Bronchial epithelial cell (primary cell): Measurements from ENCODE around the gene FBXO2. TPM values are rescaled to one million over a fixed set of nuclear protein-coding genes. Genes with fewer than 3 reads are reported as not detected.

ENCODE experiments used
- DNase-seq: peaks from one replicate; pipeline ENCODE4 v3.0.0-alpha.2; 2010; ENCODE audit warnings: low read depth
- FAIRE-seq: peaks from 2 replicates; lab custom pipeline; 2011; peaks lifted over from hg19 to GRCh38; lab: Jason Lieb, UNC
- H3K27me3 ChIP-seq: 2 replicates; pipeline ENCODE4 v1.5.1; 2011; ENCODE audit warnings: low read length; ENCODE audit not compliant: control insufficient read depth, insufficient read depth
- H3K36me3 ChIP-seq: 2 replicates; pipeline ENCODE4 v1.5.1; 2011; ENCODE audit warnings: low read length; ENCODE audit not compliant: control insufficient read depth, insufficient read depth
- H3K4me3 ChIP-seq: 2 replicates; pipeline ENCODE4 v1.5.1; 2011; ENCODE audit warnings: mild to moderate bottlenecking, low read depth, low read length, control low read depth
- total RNA-seq: library from RNA; depleted of rRNA; stranded (reverse); fragments of >200 nt; gene quantifications from 2 replicates; pipeline ENCODE4 v1.2.1, GENCODE V29; 2014
- TF ChIP-seq, protein P1 (sequence below): IDR thresholded peaks from 2 replicates; pipeline ENCODE4 v1.5.1; 2011; ENCODE audit warnings: mild to moderate bottlenecking, moderate library complexity, low read length, control low read depth, inconsistent platforms; ENCODE audit not compliant: insufficient read depth, severe bottlenecking

The FBXO2 gene
- total RNA-seq, 1 donor from 2014 or later = 49.5 TPM

DNA sequence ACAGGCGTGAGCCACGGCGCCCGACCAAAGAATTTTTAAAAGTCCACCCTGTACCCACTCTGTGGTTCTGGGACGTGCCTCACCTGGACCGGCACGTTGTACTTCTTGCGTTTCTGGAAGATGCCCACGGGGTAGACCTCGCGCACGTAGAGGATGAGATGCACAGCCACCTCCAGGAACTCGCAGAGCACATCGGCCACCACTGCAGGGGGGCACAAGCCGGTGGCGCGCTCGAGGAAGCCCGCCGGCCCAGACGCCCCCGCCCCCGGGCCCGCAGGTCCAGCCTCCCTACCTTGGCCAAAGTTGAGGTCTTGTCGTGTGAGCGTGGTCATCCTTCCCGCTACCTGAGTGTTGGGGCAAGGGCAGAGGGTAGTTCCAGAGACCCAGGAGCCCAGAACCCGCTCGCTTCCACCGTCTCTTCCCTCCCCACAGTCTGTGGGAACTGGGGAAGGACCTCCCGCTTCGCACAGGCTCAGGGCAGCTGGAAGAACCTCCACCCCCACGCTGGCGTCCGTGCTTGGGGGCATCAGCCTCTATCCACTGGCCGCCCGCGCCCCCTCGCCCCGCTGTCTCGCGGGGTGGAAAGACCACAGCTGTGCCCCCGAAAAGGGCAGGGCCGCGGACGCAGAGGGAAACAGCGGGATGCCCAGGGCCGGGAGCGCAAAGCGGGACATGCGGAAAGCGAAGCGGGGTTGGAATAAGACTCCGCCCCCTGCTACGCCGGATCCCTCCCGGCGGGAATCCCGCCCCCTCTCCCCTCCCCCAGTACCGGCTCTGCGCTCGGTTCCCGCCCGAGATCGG lies 26.2 kb upstream of the FBXO2 start:
- H3K36me3 ChIP-seq = peaks cover 8% of the 10 kb centered on the region
- TF ChIP-seq, protein P1, sequence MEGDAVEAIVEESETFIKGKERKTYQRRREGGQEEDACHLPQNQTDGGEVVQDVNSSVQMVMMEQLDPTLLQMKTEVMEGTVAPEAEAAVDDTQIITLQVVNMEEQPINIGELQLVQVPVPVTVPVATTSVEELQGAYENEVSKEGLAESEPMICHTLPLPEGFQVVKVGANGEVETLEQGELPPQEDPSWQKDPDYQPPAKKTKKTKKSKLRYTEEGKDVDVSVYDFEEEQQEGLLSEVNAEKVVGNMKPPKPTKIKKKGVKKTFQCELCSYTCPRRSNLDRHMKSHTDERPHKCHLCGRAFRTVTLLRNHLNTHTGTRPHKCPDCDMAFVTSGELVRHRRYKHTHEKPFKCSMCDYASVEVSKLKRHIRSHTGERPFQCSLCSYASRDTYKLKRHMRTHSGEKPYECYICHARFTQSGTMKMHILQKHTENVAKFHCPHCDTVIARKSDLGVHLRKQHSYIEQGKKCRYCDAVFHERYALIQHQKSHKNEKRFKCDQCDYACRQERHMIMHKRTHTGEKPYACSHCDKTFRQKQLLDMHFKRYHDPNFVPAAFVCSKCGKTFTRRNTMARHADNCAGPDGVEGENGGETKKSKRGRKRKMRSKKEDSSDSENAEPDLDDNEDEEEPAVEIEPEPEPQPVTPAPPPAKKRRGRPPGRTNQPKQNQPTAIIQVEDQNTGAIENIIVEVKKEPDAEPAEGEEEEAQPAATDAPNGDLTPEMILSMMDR = no peak
- H3K4me3 ChIP-seq = peak overlapping the region; percentile 85
- no peak for DNase-seq
- no peak for FAIRE-seq
- peaks cover 5% of the 10 kb centered on the region for H3K27me3 ChIP-seq

DNA sequence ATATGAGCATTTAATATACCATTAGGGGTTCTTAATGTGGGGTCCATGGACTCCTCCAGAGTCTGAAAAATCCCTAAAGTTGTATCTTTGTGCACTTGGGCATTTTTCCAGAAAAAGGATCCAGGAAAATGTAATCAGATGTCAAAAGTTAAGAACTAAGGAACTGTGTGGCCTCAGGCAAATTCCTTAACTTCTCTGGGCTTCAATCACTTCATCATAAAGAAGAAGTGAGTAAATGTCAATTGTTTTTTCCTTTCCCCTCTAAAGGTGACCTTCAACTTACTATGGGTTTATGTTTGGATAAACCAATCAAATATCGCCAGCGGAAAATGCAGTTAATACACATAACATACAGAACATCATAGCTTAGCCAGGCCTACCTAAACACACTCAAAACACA lies 24.2 kb upstream of the FBXO2 start:
- no peak for FAIRE-seq

DNA sequence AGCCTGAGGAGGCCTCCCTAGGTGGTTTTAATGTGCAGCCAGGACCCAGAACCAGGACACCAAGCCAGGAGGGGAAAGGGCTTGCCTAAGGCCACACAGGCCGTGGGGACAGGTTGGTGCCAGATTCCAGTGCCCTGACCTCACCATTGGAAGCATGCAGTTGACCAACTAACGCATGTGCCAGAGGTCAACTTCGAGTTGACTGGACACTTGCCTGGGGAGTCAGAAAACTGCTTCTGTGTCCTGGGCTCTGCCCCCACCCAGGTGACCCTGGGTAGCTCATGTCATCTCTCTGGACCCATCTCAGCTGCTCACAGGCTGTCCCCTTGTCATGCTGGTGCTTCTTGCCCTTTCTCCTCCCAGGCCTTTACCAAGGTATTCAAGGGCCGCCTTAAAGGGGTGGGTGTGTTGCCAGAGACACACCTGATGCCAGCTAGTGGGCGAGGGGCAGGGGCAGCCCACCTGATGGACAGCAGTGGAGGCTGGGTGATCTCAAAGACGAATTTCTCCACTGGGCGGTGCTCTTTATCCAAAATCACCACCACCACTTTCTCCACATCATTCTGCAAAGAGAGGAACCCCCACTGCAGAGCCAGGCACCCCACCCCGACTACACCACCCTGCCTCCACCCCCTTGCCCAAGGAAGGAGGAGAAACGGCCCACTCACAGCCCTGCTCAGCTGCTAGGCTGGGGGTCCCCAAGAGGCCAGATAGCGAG lies 22.3 kb upstream of the FBXO2 start:
- peak; percentile 36 for FAIRE-seq
- no peak overlapping the region for H3K4me3 ChIP-seq
- H3K27me3 ChIP-seq = no peaks in the 10 kb centered on the region
- TF ChIP-seq, protein P1 = no peak
- no peak for DNase-seq
- peaks cover 15% of the 10 kb centered on the region for H3K36me3 ChIP-seq

More for the DNA sequence above, 24.2 kb upstream of the FBXO2 start:
- TF ChIP-seq, protein P1 = no peak
- DNase-seq = no peak
- no peak overlapping the region for H3K4me3 ChIP-seq
- peaks cover 4% of the 10 kb centered on the region for H3K27me3 ChIP-seq
- peaks cover 13% of the 10 kb centered on the region for H3K36me3 ChIP-seq

DNA sequence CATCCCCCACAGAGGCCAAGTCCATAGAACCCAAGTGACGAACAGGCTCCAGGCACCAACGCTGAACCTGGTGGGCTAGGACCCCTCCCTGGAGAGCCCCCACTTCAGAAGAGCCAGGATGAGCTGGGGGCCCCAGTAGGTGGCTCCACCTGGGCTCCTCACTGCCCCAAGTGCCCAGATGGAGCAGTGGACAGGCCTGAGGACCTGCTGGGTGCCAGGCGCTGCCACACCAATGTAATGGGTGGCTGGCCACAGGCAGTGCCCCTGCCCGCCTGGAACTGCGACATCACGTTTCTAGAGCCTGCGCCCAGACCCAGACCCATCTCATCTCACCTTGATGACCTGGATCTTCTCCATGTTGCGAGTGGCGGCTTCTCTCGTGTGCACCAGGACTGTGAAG lies 21.1 kb upstream of the FBXO2 start:
- peaks cover 15% of the 10 kb centered on the region for H3K36me3 ChIP-seq
- no peak for DNase-seq
- no peak for FAIRE-seq

DNA sequence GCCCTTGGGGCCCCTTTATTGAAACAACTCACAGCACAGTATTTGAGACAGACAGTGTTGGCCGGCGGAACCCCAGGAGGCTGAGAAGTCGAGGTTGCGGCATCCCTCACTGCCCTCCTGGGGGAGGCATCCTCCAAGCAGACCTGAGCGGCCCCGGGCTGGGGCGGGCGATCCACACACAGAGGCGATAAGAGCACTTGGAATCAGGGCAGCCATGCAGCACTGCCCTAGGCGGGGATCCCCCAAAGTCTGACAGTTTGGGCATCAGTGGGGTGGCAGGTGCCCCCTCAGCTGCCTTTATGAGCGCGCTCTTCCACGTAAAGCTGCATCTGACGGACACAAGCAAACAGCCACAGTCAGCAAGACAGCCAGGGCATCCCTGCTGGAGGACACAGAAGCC lies 20.3 kb upstream of the FBXO2 start:
- H3K4me3 ChIP-seq = no peak overlapping the region
- peaks cover 15% of the 10 kb centered on the region for H3K36me3 ChIP-seq
- no peak for DNase-seq
- TF ChIP-seq, protein P1 = no peak
- no peak for FAIRE-seq
- no peaks in the 10 kb centered on the region for H3K27me3 ChIP-seq

More for the DNA sequence above, 21.1 kb upstream of the FBXO2 start:
- Histone ChIP-seq H3K27me3 (no peaks in the 10 kb centered on the region), H3K4me3 (no peak overlapping the region)
- TF ChIP-seq, protein P1 = no peak
